Activated T-cell treated with anti-CD3 and anti-CD28 coated beads, Interleukin-2, amount 50 U/mL, for 4 hours (primary cell): ENCODE data around the gene CEACAM5. TPM values are rescaled to one million over a fixed set of nuclear protein-coding genes. Genes with fewer than 3 reads are reported as not detected.
A peak's percentile ranks its signal among the peaks of the same experiment; 100 is the strongest.

Source experiments
- ATAC-seq, 2 donors: fragments of 200-7000 bp; cut with Tn5 transposase; one replicate each; pipeline ENCODE4 v1.10.0; 2021
- DNase-seq: peaks from one replicate; pipeline ENCODE4 v3.0.0-alpha.2; 2020
- H3K27me3 Mint-ChIP-seq: one replicate; pipeline ENCODE4 v1.8.0; 2021; ENCODE audit warnings: low read depth, mixed read lengths
- H3K36me3 Mint-ChIP-seq: one replicate; pipeline ENCODE4 v1.8.0; 2022; ENCODE audit warnings: mixed read lengths; ENCODE audit not compliant: insufficient read depth
- H3K4me1 Mint-ChIP-seq: one replicate; pipeline ENCODE4 v1.8.0; 2021; ENCODE audit warnings: low read depth, mixed read lengths
- H3K4me3 Mint-ChIP-seq: one replicate; pipeline ENCODE4 v1.8.0; 2021; ENCODE audit warnings: mild to moderate bottlenecking, moderate library complexity, mixed read lengths
- H3K9me3 Mint-ChIP-seq: one replicate; pipeline ENCODE4 v1.8.0; 2021; ENCODE audit warnings: mixed read lengths
- total RNA-seq, 3 donors: library from RNA; stranded (reverse); gene quantifications; one replicate each; pipeline ENCODE4 v1.2.1, GENCODE V29; 2021

The CEACAM5 gene
- total RNA-seq = under 1 TPM; 0.30 to 0.46 (median 0.37) TPM

DNA sequence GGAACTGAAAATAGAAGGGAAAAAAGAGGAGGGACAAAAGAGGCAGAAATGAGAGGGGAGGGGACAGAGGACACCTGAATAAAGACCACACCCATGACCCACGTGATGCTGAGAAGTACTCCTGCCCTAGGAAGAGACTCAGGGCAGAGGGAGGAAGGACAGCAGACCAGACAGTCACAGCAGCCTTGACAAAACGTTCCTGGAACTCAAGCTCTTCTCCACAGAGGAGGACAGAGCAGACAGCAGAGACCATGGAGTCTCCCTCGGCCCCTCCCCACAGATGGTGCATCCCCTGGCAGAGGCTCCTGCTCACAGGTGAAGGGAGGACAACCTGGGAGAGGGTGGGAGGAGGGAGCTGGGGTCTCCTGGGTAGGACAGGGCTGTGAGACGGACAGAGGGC is at the start of gene CEACAM5:
CEACAM5 (plus strand) TSS at position 146 of the 400 bp plus-strand sequence; CDS start at position 252, 106 bp downstream.
- Mint-ChIP-seq H3K27me3 (peaks cover 51% of the 10 kb centered on the region), H3K36me3 (no peaks in the 10 kb centered on the region), H3K4me1 (no peaks in the 10 kb centered on the region), H3K9me3 (no peaks in the 10 kb centered on the region), H3K4me3 (no peak within 1 kb of the TSS)
- DNase-seq (no peak), ATAC-seq (no peak)

- Mint-ChIP-seq H3K4me3 (no peak overlapping the region), H3K9me3 (peaks cover 22% of the 10 kb centered on the region), H3K36me3 (no peaks in the 10 kb centered on the region), H3K27me3 (peaks cover 40% of the 10 kb centered on the region), H3K4me1 (no peaks in the 10 kb centered on the region)
- ATAC-seq = no peak
- DNase-seq = no peak
Measured at GRCh38 chr19:41666075-41666474, 42.4 kb upstream of the CEACAM5 start.

DNA sequence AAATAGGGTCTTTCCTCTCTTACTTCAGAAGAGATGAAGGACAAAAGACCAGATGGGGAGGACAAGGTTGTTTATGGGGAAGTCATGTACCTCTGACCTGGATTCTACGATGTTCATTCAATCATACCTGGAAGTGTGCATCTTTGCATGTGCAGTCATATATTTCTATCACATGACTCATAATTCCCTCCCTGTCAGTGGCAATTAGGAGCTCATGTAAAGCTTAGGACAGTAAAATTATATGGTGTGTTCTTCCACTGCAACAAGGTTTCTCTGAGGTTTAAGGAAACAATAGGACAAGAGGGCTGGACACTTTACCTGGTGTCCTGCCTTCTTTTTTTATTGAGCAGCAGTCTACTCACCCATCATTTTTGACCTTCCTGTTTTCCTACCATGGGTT is 40.1 kb upstream of the CEACAM5 start:
- DNase-seq = no peak
- Mint-ChIP-seq H3K4me1 (no peaks in the 10 kb centered on the region), H3K9me3 (peaks cover 22% of the 10 kb centered on the region), H3K4me3 (no peak overlapping the region), H3K36me3 (no peaks in the 10 kb centered on the region), H3K27me3 (peaks cover 50% of the 10 kb centered on the region)
- ATAC-seq = no peak

DNA sequence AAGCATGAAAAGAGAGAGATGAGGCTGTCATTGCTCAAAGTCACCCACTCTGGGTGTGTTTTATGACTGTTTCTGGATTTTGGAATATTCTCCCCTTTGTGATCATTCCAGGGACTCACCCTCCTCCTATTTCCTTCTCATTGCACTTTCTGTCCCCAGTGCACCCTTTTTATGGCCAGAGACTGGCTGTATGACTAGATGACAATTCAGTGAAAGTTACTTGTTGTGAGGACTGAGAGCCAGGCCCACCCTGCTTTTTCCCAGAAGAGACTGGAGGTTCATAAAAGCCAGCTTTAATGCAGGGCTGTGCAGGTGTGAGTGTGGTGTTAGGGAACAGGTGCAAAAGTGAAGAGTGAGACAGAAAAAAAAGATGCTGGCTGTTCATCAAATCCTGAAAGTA is 37.7 kb upstream of the CEACAM5 start:
- no peak overlapping the region for H3K4me3 Mint-ChIP-seq
- H3K4me1 Mint-ChIP-seq = no peaks in the 10 kb centered on the region
- DNase-seq (no peak), ATAC-seq (no peak)
- peaks cover 9% of the 10 kb centered on the region for H3K9me3 Mint-ChIP-seq
- H3K27me3 Mint-ChIP-seq = peaks cover 54% of the 10 kb centered on the region
- no peaks in the 10 kb centered on the region for H3K36me3 Mint-ChIP-seq

DNA sequence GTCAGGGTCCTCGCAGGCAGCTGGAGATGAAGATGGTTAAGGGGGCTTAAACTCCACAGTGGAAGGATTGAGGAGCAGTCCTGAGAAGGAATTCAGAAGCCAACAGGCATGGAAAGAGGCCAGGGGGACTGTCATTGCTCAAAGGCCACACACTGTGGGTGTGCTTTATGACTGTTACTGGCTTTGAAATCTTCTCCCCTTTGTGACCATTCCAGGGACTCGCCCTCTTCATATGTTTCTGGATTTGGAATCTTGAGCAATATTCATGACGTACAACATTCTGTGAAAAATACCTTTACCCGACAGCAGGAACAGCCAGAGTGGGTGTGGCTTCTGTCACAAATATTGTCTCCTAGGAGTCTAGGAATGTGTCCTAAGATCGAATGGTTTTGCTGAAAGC is 36.9 kb upstream of the CEACAM5 start:
- Mint-ChIP-seq H3K4me3 (no peak overlapping the region), H3K4me1 (no peaks in the 10 kb centered on the region), H3K27me3 (peaks cover 55% of the 10 kb centered on the region), H3K9me3 (peaks cover 5% of the 10 kb centered on the region), H3K36me3 (no peaks in the 10 kb centered on the region)
- ATAC-seq = no peak
- no peak for DNase-seq

DNA sequence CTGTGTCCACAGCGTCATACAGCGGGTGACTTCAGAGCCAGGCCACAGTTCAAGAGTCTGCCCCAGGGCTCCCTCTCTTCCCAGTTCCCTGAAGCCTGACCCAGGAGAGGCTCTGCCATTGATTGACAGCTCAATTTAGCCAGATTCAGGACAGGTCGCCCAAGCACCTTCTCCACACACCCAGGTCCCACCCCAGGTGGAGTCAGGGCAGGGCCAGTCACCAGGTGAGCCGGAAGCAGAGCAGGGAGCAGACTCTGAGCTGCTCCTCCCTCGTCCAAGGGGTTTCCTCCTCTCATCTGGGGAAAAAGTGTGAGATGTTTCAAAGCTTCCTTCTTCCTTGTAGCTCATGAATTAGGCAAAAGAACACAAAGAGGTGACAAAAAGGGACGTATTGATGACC is 26.0 kb upstream of the CEACAM5 start:
- ATAC-seq = no peak
- Mint-ChIP-seq H3K27me3 (peaks cover 39% of the 10 kb centered on the region), H3K36me3 (no peaks in the 10 kb centered on the region), H3K4me3 (no peak overlapping the region), H3K4me1 (no peaks in the 10 kb centered on the region), H3K9me3 (no peaks in the 10 kb centered on the region)
- no peak for DNase-seq

DNA sequence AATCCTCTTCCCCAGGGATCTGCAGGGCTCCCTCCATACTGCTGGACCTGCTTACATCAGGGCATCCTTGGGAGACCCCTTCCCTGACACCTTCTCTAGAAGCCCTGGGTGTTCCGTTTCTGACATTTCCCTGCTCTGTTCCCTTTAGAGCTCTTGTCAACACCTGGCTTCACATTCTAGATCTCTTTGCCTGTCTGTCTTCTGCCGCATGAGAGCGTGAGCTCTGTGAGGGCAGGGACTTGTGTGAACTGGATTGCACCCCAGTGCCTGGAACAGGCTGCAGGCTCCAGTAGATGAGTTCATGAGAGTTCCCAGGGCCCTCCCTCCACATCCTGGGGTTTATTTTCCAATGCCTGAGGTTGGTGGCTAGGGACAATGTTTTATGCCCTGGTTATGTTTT is 21.0 kb upstream of the CEACAM5 start:
- Mint-ChIP-seq H3K9me3 (peaks cover 5% of the 10 kb centered on the region), H3K27me3 (peaks cover 29% of the 10 kb centered on the region), H3K36me3 (no peaks in the 10 kb centered on the region), H3K4me1 (no peaks in the 10 kb centered on the region), H3K4me3 (no peak overlapping the region)
- DNase-seq (no peak), ATAC-seq (no peak)

GRCh38 chr19:41688098-41688497 is 20.3 kb upstream of the CEACAM5 start, which contains the start of gene CEACAM7:
TSS of gene CEACAM7 (minus strand) at chr19:41688270. CDS start at chr19:41688165, 105 bp downstream.
- H3K9me3 Mint-ChIP-seq = peaks cover 12% of the 10 kb centered on the region
- DNase-seq (no peak), ATAC-seq (no peak)
- peaks cover 28% of the 10 kb centered on the region for H3K27me3 Mint-ChIP-seq
- no peak within 1 kb of the TSS for H3K4me3 Mint-ChIP-seq
- H3K36me3 Mint-ChIP-seq = no peaks in the 10 kb centered on the region
- no peaks in the 10 kb centered on the region for H3K4me1 Mint-ChIP-seq

GRCh38 chr19:41688687-41689086 is 19.7 kb upstream of the CEACAM5 start:
- no peaks in the 10 kb centered on the region for H3K36me3 Mint-ChIP-seq
- H3K4me3 Mint-ChIP-seq = no peak overlapping the region
- H3K4me1 Mint-ChIP-seq = no peaks in the 10 kb centered on the region
- peaks cover 30% of the 10 kb centered on the region for H3K27me3 Mint-ChIP-seq
- DNase-seq = no peak
- ATAC-seq = no peak
- H3K9me3 Mint-ChIP-seq = peaks cover 15% of the 10 kb centered on the region

DNA sequence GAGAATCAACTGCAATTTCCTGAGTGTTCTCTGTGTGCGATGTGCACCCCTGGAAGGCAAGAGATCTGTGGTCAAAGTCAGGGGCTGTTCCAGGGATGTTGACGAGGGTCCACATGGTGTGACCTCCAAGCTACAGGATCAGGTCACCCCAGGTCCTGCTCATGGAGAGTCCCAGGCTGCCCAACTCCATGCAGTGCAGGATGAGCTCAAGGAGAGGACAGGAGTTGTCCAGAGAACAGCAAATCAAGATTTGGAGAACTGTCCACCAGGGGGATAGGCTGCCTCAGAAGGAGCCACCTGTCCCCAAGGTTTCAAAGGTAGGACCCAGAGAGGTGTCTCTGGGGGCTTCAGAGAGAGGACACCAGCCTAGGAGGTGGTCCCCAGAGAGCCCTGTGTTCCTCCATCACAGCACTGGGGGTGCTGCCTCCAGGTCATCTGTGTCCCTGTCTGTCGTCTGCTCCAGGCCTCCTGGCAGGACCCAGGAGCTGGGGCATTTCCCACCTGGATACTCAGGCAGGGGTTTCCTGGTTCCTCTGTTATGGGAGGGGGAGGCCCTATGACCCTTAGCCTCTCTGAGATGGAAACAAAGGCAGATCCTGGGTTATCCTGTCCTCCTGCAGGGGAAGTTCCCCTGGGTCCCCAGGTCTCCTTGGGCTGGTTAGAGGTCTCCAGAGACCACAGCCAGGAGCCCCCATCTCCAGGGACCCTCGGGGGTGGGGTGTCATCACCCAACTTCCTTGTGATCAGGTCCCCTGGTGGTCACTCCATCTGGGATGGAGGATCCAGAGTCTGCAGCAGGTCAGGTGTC is 18.2 kb upstream of the CEACAM5 start:
- Mint-ChIP-seq H3K4me1 (no peaks in the 10 kb centered on the region), H3K4me3 (no peak overlapping the region), H3K9me3 (peaks cover 15% of the 10 kb centered on the region), H3K27me3 (peaks cover 29% of the 10 kb centered on the region), H3K36me3 (no peaks in the 10 kb centered on the region)
- ATAC-seq (no peak), DNase-seq (no peak)

GRCh38 chr19:41690801-41691065 is 17.7 kb upstream of the CEACAM5 start:
- Mint-ChIP-seq H3K9me3 (peaks cover 15% of the 10 kb centered on the region), H3K4me1 (no peaks in the 10 kb centered on the region), H3K27me3 (peaks cover 33% of the 10 kb centered on the region), H3K36me3 (no peaks in the 10 kb centered on the region), H3K4me3 (no peak overlapping the region)
- DNase-seq = no peak
- ATAC-seq = no peak

DNA sequence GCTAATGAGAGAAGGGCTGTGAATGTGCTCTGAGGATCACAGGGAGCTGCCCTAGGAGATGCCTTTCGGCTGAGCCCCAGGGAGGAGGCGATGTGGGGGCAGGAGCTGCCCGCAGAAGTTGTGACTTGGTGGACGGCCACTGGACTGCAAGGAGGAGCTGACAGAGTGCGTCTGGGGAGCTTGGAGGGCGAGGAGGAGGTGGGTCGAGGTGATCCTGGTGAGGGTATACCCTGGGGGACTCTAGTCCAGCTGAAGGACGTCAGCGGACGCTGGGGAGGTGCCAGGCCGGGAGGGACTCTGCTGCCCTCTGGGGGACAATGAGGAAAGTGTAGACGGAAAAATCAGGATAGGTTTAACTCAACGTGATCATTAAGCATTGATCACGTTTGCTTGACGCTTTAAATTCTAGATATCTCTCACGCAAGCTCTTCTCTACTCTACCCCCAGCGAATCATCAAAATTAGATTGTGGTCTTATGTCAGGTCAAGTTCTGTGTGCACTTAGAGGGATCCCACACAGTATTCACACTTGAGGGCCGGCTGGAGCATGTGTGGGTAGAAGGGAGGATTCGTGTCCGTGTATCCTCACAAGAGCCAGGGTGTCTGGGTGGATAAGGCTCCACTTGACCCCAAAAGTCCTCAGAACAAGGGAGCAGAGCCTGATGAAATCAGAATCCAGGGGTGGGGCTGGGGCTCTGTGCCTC is 17.0 kb upstream of the CEACAM5 start:
- Mint-ChIP-seq H3K4me1 (no peaks in the 10 kb centered on the region), H3K4me3 (no peak overlapping the region), H3K9me3 (peaks cover 15% of the 10 kb centered on the region), H3K36me3 (no peaks in the 10 kb centered on the region), H3K27me3 (peaks cover 40% of the 10 kb centered on the region)
- DNase-seq = no peak
- peak; percentile 37 to 54 for ATAC-seq

DNA sequence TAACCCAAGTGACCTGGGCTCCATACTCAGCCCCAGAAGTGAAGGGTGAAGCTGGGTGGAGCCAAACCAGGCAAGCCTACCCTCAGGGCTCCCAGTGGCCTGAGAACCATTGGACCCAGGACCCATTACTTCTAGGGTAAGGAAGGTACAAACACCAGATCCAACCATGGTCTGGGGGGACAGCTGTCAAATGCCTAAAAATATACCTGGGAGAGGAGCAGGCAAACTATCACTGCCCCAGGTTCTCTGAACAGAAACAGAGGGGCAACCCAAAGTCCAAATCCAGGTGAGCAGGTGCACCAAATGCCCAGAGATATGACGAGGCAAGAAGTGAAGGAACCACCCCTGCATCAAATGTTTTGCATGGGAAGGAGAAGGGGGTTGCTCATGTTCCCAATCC is 14.2 kb upstream of the CEACAM5 start:
- ATAC-seq (no peak), DNase-seq (no peak)
- H3K27me3 Mint-ChIP-seq = peaks cover 51% of the 10 kb centered on the region
- H3K4me3 Mint-ChIP-seq = no peak overlapping the region
- H3K9me3 Mint-ChIP-seq = peaks cover 15% of the 10 kb centered on the region
- H3K36me3 Mint-ChIP-seq = no peaks in the 10 kb centered on the region
- no peaks in the 10 kb centered on the region for H3K4me1 Mint-ChIP-seq

- H3K9me3 Mint-ChIP-seq = peaks cover 15% of the 10 kb centered on the region
- ATAC-seq (no peak), DNase-seq (no peak)
- H3K27me3 Mint-ChIP-seq = peaks cover 51% of the 10 kb centered on the region
- H3K4me1 Mint-ChIP-seq = no peaks in the 10 kb centered on the region
- no peak overlapping the region for H3K4me3 Mint-ChIP-seq
- no peaks in the 10 kb centered on the region for H3K36me3 Mint-ChIP-seq
Measured at GRCh38 chr19:41694831-41695635, 13.4 kb upstream of the CEACAM5 start.
